Thyroid gland (tissue), 4 donors: ENCODE results near the gene SPDYE16. TPM values are rescaled to one million over a fixed set of nuclear protein-coding genes. Genes with fewer than 3 reads are reported as not detected.
"Not testable (repeated sequence)": the region's sequence is repeated elsewhere in the genome, so short reads cannot be mapped to it uniquely, and the experiment has no call there.

Source experiments
- DNase-seq, 2 donors: peaks; one replicate each; pipeline ENCODE4 v3.0.0-alpha.2; 2019
- H3K27ac ChIP-seq, 3 donors: fragments of 200-600 bp; sonication (generic); 1 replicate in 2 of 3; 2 replicates in 1 of 3; pipeline ENCODE4 v1.5.1; 2016 to 2019; ENCODE audit warnings: mild to moderate bottlenecking in 1 of 3, moderate library complexity in 1 of 3
- H3K27me3 ChIP-seq: fragments of 200-600 bp; sonication (generic); one replicate; pipeline ENCODE4 v1.5.1; 2019
- H3K36me3 ChIP-seq, 2 donors: fragments of 200-600 bp; sonication (generic); one replicate each; pipeline ENCODE4 v1.5.1; 2016 to 2019
- H3K4me1 ChIP-seq, 2 donors: fragments of 200-600 bp; sonication (generic); one replicate each; pipeline ENCODE4 v1.5.1; 2017 to 2019
- H3K4me3 ChIP-seq, 3 donors: fragments of 200-600 bp; sonication (generic); replicated peaks in 1 of 3; 1 replicate in 2 of 3; 2 replicates in 1 of 3; pipeline ENCODE4 v1.5.1; 2016; ENCODE audit warnings: mild to moderate bottlenecking in 1 of 3
- H3K9me3 ChIP-seq: fragments of 200-600 bp; sonication (generic); one replicate; pipeline ENCODE4 v1.5.1; 2017
- WGBS, 2 donors: methylation state at CpG; one replicate each; pipeline ENCODE4 v1.1.5; 2017; 5-methylcytosine and 5-hydroxymethylcytosine counted together
- intact Hi-C: fragments of 100-400 bp; cut with DNase I; formaldehyde crosslinking; loops from one replicate; pipeline ENCODE4 v1.15.1; 2023
- total RNA-seq, 4 donors: library from RNA; depleted of rRNA; stranded (reverse); fragments of >200 nt; gene quantifications; one replicate each; pipeline ENCODE4 v1.2.3, GENCODE V29; 2016

SPDYE16 gene
- total RNA-seq, 4 donors from 2014 or later: 0.29 to 0.33 TPM; not detected in 2

- not testable (repeated sequence) for H3K9me3 ChIP-seq
Observed at GRCh38 chr7:76570324-76570775, 27.3 kb upstream of the SPDYE16 start.

GRCh38 chr7:76568742-76569141 lies 25.6 kb upstream of the SPDYE16 start:
- H3K27me3 ChIP-seq, H3K9me3 ChIP-seq, intact Hi-C loops, H3K4me1 ChIP-seq, H3K27ac ChIP-seq, H3K4me3 ChIP-seq, H3K36me3 ChIP-seq, DNase-seq: not testable (repeated sequence)

More at GRCh38 chr7:76570324-76570775, 27.3 kb upstream of the SPDYE16 start:
- H3K36me3 ChIP-seq, H3K27ac ChIP-seq, intact Hi-C loops, H3K27me3 ChIP-seq, H3K4me3 ChIP-seq, H3K4me1 ChIP-seq, DNase-seq: not testable (repeated sequence)
- WGBS, 2 donors: 89 to 94% methylated on average over 4 of the region's 4 CpGs

- intact Hi-C loops, H3K36me3 ChIP-seq, H3K27ac ChIP-seq, H3K4me1 ChIP-seq, H3K27me3 ChIP-seq, DNase-seq, H3K4me3 ChIP-seq, H3K9me3 ChIP-seq: not testable (repeated sequence)
Observed at GRCh38 chr7:76567753-76568152, 24.7 kb upstream of the SPDYE16 start.

DNA sequence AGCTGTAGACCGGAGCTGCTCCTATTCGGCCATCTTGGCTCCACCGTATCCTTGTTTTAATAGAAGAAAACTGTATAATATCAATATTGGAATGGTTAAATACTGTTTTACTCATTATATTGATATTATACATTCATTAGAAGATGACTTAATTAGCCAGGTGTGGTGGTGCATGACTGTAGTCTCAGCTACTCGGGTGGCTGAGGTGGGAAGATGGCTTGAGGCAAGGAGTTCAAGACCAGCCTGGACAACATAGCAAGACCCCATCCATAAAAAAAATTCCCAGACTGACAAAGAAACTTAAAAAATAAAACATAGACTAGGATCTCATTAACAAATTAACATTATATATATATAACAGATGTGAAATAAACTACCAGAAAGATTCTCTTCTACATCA lies 24.2 kb upstream of the SPDYE16 start:
- H3K4me1 ChIP-seq, intact Hi-C loops, H3K27ac ChIP-seq, H3K36me3 ChIP-seq, H3K9me3 ChIP-seq, DNase-seq, H3K27me3 ChIP-seq, H3K4me3 ChIP-seq: not testable (repeated sequence)
- 100% methylated on average over 2 of the region's 4 CpGs for WGBS, 2 donors

DNA sequence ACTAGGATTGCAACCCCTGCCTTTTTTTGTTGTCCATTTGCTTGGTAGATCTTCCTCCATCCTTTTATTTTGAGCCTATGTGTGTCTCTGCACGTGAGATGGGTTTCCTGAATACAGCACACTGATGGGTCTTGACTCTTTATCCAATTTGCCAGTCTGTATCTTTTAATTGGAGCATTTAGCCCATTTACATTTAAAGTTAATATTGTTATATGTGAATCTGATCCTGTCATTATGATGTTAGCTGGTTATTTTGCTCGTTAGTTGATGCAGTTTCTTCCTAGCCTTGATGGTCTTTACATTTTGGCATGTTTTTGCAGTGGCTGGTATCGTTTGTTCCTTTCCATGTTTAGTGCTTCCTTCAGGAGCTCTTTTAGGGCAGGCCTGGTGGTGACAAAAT lies 21.9 kb upstream of the SPDYE16 start:
- H3K27me3 ChIP-seq, H3K4me3 ChIP-seq, H3K36me3 ChIP-seq, H3K27ac ChIP-seq, intact Hi-C loops, H3K4me1 ChIP-seq, H3K9me3 ChIP-seq, DNase-seq: not testable (repeated sequence)
- WGBS, 2 donors: 91 to 96% methylated on average over 3 of the region's 3 CpGs

- WGBS, 2 donors: 96 to 100% methylated on average over 3 of the region's 3 CpGs
- not testable (repeated sequence) for H3K9me3 ChIP-seq
Observed at GRCh38 chr7:76561342-76561741, 18.2 kb upstream of the SPDYE16 start.

DNA sequence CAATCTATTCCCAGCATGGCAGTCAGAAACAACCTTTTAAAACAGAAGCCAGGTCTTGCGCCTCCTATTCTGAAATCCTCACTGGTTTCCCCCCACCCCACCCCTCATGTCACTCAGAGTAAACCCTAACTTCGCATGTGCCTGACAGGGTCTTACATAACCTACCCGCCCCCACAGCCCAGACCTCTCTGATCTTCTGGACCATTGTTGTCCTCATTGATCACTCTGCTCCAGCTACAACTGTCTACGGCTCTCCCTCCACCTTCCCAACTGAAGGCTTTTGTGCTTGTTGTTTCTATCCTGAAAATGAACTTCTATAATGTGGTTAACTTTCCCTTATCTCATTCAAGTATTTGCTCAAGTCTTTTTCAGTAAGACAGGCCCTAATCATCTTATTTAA lies 17.1 kb upstream of the SPDYE16 start:
- H3K27ac ChIP-seq, H3K36me3 ChIP-seq, H3K4me3 ChIP-seq, intact Hi-C loops, H3K27me3 ChIP-seq, H3K4me1 ChIP-seq, DNase-seq, H3K9me3 ChIP-seq: not testable (repeated sequence)
- 86 to 91% methylated on average over 3 to 4 of the region's 4 CpGs for WGBS, 2 donors

More at GRCh38 chr7:76561342-76561741, 18.2 kb upstream of the SPDYE16 start:
- H3K36me3 ChIP-seq, DNase-seq, intact Hi-C loops, H3K27me3 ChIP-seq, H3K4me1 ChIP-seq, H3K27ac ChIP-seq, H3K4me3 ChIP-seq: not testable (repeated sequence)

GRCh38 chr7:76559685-76560084 lies 16.6 kb upstream of the SPDYE16 start:
- H3K27me3 ChIP-seq, H3K4me1 ChIP-seq, H3K4me3 ChIP-seq, intact Hi-C loops, H3K36me3 ChIP-seq, H3K27ac ChIP-seq, DNase-seq, H3K9me3 ChIP-seq: not testable (repeated sequence)
- 72 to 73% methylated on average over 6 of the region's 6 CpGs for WGBS, 2 donors

DNA sequence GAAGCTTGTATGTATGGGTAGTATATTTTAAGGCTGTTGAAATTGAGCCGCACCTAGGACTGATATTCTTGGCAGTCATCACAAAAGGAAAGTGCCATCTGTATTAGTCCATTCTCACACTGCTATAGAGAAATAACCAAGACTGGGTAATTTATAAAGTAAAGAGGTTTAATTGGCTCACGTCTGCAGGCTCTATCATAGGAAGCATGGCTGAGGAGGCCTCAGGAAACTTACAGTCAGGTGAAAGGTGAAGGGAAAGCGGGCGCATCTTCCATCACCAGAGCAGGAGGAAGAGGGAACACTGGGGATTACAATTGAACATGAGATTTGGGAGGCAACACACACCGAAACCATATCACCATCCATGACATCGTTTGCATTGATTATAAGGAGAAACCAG lies 8.9 kb upstream of the SPDYE16 start:
- H3K9me3 ChIP-seq, intact Hi-C loops, DNase-seq, H3K4me1 ChIP-seq, H3K27ac ChIP-seq, H3K27me3 ChIP-seq, H3K36me3 ChIP-seq, H3K4me3 ChIP-seq: not testable (repeated sequence)
- 91 to 96% methylated on average over 6 of the region's 6 CpGs for WGBS, 2 donors

- H3K4me1 ChIP-seq, H3K27me3 ChIP-seq, H3K9me3 ChIP-seq, intact Hi-C loops, H3K36me3 ChIP-seq: not testable (repeated sequence)
- 0 to 1% methylated on average over 16 to 17 of the region's 19 CpGs for WGBS, 2 donors
- peak overlapping the region; percentile 12 to 99 (median 87) for H3K4me3 ChIP-seq
- DNase-seq: peak; percentile 1 to 3
- peak overlapping the region; percentile 84 to 90 (median 87) for H3K27ac ChIP-seq
Observed at GRCh38 chr7:76549855-76550248, 6.8 kb upstream of the SPDYE16 start.
